Stimulated activated naive CD8-positive, alpha-beta T cell treated with anti-CD3 and anti-CD28 coated beads, Interleukin-15, Interleukin-2, amounts not matched to agents 100 U/mL and 50 U/mL, for 24 hours (primary cell): ENCODE measurements around the gene DYSF.
A peak's percentile ranks its signal among the peaks of the same experiment; 100 is the strongest.

Experiments used
- ATAC-seq: fragments of 150-1000 bp; cut with Tn5 transposase; one replicate; pipeline ENCODE4 v1.10.0; 2021
- DNase-seq: peaks from one replicate; pipeline ENCODE4 v3.0.0; 2021

Gene DYSF

DNA sequence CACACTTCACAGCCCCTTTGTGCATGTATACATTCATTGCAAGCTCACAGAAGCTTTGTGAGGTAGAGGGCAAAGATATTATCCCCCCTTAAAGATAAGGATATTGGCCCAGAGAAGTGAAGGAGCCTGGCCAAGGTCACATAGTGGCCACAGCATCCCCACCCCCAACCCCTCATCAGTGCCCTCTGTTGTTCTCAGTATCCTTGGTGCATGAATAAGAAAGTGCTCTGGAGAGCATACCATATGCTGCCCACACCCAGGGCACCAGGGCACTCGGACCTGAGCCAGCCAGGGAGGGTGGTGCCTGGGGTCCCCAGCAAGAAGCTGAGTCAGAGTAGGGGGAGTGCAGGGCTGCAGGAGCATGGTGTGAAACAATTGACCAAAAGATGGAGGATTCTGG is 3.3 kb downstream of the DYSF start:
- ATAC-seq (no peak), DNase-seq (no peak)

DNA sequence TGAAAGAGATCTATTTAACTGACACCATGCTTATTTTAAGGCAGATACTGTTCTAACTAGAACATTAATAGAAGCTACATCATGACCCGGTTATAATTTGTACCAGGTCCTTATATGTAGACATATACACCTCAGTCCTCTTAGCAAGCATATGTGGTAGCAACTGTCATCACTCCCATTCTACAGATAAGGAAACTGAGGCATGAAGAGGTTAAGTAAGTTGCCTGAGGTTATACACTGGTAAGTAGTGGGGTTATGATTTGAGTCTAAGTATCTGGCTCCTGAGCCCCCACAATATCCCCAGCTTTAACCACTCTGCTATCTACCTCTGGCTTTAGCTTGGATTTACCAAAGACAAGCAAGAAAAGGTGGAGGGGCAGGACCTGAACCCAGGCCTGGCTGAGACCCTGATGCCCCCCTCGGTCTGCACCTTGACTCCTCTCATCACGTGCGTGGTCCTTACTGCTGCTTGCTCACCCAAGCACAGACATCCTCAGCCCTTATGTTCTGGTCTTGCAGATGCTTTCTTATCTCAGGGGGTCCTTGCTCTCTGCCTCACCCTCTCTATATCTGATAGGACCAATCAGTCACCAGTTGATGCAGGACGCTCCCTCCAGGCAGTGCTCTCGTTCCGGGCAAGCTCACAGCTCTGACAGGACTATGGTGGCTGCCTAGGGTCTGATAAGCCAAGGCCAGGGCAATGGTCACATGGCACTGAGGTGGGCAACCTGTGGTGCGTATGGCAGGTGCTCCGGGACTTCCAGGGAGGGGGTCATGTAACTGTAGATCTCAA is 4.0 kb downstream of the DYSF start:
- DNase-seq (no peak), ATAC-seq (no peak)

DNA sequence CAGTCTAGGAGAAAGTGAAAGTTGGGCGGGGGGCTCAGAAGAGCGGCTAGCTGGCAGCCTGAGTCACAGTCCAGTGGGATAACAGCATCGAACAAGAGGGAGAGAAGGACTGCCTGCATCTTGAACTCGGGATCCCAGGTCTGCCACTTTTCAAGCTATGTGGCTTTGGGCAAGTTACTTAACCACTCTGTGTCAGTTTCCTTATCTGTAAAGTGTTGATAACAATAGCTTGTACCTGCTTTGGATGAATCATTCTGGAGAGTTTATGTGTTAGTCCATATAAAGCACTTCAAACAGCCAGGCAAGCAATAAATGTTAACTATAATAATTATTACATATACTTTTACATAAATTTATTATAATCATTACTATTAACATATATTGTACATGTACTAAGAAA is 4.6 kb downstream of the DYSF start:
- DNase-seq (no peak), ATAC-seq (no peak)

DNA sequence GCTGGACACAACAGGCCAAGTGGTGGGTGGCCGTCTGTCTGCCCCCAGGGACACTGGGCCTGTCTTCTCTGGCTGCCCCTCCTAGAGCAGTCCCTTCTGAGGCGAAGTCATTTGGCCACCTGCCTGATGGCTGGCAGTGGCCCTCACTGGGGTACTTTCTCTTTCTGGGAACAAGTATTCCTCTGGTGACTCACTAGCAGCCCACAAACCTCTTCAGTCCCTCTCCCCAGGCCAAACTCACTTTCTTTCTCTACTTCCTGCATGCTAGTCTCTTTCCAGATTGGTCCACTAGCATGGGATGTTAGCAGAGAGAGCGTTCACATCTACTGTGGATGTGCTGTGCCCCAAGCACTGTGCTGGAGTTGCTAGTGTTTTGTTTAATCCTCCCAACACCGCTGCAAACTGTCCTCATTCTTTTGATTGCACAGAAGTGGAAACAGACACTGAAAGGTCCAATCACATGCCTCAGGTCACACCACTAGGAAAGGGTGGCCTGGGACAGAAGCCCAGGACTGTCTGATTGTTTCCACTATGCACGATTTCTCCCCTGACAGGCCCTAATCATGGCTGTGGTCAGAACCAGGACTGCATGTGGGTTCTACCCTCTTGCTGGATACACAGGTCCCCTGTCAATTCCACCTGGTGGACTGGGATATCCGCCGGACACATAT is 5.2 kb downstream of the DYSF start:
- DNase-seq (no peak), ATAC-seq (no peak)

DNA sequence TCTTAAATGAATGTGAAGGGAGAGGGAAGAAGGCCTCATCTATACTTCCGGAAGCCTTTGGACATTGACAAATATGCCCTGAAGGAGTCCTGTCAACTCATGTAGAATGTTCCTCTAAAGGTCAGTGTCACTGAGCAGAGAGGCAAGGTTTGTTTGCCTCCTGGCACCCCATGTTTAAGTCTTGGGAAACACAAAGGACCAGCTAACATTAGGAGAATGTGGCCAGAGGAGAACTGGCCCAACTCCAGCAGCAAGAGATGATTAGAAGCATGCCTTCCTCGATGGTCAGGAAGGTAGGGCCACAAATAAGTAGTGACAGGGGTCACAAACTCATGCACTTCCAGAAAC is 5.7 kb downstream of the DYSF start:
- no peak for ATAC-seq
- no peak for DNase-seq

DNA sequence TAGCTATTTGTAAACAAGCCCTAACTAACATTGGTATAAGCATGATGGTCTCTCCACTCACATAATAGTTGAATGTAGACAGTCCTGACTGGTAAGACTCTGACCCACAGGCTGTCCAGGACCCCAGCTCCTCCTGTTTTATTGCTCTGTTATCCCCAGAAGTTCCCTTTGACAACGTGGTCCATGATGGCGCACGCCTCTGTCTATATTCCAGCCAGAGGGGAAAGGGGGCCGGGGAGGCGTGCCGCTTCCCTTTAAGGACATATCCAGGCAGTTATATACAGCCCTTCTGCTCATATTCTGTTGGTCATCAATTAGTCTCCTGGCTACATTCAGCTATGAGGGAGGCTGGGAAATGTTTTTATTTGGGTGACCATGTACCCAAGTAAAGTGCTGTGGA is 6.7 kb downstream of the DYSF start:
- no peak for ATAC-seq
- no peak for DNase-seq

DNA sequence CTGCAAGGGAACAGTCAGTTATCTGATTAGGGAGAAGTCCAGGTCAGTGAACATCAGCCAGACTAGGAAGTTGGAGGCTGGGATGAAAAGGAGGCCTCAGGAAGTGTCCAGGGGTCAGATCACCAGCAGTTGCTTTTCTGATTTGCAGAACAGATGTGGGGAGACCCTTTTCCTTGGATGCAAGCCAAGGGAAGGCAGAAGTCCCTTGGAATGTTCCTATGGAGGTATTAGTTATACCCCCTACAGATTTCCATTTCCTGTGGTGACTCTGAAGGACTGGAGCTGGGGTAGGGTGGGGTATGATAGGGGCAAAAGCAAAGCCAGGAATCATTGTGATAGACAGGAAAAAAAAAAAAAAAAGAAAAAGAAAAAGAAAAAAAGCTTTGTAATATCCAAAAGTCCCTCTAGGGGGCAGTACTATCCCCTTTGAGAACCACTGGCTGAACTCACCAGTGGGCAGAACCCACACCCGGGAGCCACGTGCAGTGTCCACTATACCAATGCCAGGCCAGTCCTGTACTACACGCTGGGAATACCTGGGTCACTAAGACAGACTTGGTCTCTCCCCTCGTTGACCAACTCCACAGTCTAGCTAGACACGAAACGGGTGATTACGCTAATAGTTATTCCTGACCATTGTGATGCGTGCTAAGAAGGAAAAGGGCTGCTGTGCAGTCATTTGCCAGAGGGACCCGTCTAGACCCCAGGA is 7.4 kb downstream of the DYSF start:
- ATAC-seq: no peak
- no peak for DNase-seq

DNA sequence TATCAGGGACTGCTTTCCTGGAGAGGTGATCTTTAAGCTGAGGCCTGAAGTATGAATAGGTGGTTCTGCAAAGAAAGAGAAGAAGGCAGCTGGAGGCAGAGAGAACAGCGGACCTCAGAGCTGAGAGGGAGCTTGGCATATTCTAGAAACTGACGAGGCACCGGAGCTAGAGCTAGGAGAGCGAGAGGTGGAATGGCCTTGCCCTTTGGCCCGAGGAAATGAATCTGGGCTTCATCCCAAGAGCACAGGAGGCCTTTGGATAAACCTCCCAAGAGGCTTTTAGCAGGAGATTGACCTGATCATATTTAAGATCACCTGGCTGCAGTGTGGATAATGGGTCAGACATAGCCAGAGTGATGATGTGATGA is 7.9 kb downstream of the DYSF start:
- ATAC-seq (no peak), DNase-seq (no peak)

DNA sequence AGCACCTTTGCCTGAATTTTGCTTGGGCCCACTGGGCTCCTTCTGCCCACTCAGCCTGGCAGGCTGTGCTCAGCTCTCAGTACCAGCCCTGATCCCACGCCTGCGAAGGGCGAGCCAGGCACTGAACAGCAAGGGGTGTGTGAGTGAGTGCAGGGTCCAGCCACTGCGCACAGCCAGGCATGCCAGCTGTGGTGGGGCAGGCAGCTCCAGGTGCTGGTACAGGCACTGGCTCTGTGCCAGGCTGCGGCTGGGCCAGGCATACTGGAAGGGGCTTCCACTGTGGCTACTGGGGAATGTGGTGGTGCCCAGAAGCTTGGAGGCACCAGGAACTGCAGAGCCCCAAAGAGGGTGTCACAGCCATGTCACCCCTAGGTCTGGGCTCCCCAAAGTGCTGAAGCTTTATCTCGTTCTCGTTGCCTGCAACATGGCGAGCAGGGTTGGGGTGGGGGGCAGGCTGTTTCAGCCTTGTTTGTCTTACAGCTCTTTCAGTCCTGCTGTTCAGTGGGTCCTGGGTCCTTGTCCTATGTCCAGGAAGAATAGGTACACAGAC is 8.8 kb downstream of the DYSF start:
- DNase-seq (no peak), ATAC-seq (no peak)

DNA sequence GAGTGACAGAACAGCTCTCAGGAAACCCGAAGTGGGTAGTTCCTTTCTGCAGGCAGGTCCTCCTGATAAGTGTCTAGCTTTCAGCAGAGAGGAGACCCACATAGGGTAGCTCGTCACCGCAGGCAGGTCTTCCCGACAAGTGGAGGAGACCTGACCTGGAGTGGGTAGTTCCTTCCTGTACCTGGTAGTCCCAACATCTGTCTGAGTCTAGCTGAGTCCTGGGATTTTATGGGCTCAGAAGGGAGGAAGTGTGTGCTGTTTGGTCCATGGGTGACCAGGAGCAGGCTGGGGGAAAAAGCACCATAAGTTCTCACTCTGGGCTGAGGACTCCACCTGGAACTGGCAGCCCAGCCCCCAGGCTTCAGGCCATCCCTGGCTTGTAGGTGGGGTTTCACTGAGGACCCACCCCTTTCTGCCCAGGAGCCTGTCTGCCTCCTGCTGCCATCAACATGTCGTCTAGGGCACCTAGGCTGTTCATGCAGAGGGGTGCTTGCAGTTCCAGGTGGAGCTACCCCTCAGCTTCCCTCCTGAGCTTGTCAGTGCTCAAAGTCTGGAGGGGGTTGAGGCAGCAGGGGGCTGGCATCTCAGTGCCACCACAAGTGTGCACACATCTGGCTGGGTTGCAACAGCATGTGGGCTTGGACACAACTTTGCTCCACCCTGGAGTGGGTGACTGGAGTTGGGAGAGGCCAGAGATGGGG is 9.4 kb downstream of the DYSF start:
- ATAC-seq (no peak), DNase-seq (no peak)

DNA sequence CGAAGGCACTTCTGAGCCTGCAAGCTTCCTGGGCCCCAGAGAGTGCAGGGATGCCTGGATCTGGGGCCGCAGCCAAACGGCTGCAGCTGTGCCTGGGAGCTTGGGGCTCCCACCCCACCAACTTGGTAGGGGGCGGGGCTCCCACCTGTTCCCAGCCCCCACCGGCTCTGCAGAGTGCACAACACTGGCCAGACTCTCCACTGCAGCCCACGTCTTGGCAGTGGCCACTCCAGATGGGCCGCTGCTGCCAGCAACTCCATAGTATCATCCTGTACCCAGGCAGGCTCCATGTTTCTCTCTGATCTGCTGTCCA is 9.9 kb downstream of the DYSF start:
- ATAC-seq (no peak), DNase-seq (no peak)

DNA sequence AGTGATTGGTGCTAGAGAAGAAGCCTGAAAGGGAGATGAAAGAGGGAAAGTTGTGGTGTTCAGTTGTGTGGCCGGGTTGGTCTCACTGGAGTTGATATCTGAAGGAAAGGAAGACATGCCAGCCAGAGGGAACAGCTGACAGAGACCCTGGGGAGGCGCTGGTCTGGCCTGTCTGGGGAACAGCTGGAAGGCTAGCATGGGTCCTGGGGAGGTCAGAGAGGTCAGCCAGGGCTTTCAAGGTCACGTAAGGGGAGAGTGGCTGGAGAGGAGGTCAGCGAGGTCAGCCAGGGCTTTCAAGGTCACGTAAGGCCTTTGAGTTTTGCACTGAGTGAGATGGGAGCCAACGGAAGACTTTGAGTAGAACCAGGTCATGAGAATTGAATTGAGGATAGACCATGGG is 11.0 kb downstream of the DYSF start:
- DNase-seq: no peak
- ATAC-seq: no peak

DNA sequence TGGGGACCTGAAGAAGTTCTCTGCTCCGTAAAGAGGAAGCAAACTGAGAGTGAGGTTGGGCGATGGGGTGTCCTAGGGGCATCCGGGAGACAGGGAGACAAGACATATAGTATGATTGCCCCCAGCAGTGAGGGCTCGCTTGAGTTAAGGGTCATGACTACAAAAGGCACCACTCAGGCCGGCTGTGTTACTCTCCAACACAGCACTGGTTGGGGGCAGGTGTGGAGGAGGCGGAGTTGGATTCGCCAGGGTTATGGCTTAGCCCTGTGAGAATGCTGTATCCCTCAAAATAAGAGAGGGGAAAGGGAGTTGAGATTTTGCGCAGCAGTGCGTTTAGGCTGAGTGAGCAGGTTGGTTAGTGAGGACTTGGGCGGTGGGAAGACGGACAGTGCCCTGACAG is 12.0 kb downstream of the DYSF start:
- no peak for DNase-seq
- ATAC-seq: no peak

DNA sequence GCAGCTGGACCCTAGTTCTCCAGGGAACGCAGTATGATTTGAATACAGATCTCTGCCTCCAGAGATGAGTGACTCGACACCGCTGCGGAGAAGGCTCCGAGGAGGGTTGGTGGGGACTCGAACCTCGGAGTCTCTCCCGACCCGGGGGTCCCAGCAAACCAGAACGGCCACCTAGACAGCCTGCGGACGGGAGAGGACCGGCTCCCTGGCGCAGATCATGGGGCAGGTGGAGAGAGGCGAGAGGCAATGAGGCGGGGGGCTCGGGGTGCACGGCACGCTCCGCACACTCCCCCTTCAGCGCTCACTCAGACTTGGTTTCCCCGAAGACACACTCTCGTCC is 12.6 kb downstream of the DYSF start:
- ATAC-seq (no peak), DNase-seq (no peak)

DNA sequence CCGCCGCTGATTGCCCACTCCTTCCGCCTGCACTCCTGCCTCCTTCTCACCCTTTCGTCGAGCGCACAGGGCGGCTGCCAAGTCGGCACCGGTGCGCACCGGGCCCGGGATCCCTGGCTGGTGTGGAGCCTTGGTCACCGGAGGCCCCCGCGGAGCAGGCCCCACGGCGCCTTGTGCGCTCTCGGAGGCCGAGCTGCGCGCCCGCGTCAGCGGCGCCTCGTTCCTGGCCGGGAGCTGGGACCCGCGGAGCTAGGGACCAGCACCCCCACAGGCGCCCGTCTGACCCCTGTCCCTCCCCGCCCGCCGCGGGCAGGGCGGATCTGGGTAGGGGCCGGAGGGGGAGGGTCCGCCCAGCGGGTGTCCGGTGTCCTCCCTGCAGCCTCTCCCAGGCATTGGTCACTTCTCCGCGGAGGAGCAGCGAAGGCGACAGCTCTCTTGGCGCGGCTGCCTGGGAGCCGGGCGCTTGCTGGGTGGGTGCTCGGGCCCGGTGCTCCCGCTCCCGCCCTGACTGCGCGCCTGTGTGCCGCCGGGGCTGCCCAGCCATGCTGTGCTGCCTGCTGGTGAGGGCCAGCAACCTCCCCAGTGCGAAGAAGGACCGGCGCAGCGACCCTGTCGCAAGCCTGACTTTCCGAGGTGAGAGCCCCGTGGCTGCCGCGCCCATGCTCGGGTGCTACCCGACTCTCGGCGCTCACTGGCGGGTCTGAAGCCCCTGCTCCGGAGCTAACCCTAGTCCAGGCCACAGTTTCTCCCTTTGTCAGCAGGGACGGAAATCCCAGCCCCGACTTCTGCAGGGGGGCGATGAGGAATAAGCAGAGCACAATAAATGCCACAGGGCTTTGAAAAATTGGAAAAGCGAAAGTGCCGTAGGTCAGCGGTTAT is 13.2 kb downstream of the DYSF start:
- peak; percentile 36 for ATAC-seq
- DNase-seq: peak; percentile 16

DNA sequence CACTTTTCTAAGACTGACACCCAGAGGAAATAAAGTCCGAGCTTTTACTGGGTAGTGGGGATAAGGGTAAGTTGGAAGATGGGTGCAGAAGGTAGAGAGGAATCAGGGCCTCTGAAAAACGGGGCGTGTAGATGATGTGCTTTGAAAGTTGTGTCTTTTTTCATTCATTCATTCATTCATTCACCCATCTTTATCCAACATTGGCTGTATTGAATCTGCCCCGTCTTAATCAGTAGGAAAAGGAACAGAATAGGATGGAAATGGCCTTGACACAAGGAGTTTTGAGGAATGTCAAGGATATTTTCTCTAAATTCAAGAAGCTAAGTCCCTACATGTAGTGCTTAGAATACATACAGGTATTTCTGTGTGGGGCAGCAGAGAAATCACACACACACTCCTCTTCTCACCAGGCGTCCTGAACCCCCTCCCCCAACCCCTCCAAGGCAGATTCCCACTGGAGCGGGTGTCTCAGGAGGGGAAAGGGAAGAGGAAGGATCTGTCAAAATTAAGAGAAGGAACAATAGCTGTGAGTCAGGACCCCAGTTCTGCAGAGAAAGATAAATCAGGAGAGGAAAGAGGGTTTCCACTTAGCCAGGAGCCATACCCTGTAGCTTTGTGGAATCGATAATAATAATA is 13.9 kb downstream of the DYSF start:
- ATAC-seq: no peak
- DNase-seq: no peak

DNA sequence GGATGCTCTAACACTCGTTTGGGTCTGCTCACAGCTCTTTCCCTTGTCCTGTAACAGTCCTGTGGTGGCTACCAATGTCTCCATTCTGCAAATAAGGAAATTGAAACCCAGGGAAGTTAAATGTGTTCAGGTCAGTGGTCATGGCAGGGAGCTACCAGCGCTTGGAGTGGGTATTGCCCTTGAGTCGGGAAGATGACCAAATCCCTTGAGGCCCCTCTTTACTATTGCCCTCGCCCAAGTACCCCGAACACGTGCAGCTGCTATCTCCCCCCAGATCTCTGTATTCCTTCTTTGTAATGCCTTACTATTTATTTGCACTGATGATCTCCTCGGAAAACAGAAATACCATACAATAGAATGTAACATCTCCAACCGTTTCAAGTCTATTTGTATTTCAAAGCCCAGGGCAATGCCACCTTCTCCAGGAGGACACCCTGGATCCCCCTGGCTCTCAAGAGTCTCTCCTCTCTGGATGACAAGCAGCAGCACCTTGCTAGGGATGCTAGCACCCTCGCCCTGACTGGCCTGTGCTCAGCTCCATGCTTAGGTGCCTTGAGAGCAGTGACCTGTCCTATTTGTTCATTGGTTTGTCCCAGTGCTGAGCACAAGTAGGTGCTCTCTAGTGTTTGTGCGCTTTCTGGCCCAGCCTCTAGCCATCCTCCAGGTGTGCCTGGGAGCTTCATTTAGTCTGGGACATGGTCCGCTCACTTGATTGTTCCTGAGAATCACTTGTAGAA is 15.1 kb downstream of the DYSF start:
- no peak for ATAC-seq
- DNase-seq: no peak

DNA sequence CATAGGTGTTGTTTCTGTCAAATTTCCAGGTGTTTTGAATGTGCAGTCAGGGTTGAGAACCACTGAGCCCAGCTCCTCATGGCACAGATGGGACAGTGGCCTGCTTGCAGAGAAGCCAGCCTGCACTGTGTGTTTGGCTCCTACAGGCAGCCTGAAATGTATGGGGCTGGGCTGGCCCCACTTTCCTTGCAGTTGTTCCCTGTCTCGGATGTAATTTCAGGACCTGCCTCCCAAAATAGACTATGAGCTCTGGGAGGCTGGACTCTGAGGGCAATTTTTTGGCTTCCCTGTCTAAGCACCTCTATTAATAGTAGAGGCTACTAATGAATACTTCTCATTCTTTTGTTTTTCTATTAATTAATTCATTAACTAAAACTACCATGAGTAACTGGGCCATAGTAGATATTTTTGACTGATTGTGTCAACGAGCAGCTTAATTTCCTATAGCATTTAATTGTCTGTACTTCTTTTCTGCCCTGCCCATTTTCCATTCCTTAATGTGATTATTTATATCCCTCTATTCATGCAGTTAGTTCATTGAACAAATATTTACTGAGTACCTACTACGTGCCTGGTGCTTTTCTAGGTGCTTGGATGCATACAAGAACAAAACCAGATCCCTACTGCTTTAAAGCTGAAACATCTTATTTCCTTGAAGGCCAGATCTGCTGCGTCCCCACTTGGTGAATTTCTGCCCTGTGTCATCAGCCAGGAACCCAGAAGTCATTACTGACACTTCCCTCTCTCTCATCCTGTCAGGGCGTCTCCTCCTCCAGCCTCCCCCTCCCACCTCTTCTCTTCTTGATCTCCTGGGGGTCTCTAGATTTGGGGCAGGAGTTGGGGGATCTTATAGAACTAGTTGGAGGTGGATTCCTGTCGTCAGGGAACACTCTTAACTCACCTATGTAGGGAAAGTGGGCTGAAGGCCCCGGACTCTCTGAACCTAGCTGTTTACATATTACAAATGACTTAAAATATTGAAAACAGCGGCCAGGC is 16.3 kb downstream of the DYSF start:
- ATAC-seq (no peak), DNase-seq (no peak)

DNA sequence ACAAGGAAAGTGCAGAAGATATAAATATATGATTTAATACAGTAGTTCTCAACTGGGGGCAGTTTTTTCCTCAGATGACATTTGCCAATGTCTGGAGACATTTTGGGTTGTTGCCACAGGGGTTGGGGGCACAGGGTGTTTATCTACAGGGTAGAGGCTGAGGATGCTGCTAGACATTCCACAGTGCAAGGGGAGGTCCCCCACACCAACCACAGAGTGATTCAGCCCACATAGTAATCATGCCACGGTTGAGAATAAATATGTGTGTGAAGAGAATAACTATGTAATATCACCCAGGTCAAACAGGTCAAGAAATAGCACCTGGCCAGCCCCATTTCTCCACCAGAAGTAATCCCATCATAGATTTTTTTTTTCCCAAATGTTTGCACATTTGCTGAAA is 17.9 kb downstream of the DYSF start:
- ATAC-seq: peak; percentile 59
- DNase-seq: no peak

DNA sequence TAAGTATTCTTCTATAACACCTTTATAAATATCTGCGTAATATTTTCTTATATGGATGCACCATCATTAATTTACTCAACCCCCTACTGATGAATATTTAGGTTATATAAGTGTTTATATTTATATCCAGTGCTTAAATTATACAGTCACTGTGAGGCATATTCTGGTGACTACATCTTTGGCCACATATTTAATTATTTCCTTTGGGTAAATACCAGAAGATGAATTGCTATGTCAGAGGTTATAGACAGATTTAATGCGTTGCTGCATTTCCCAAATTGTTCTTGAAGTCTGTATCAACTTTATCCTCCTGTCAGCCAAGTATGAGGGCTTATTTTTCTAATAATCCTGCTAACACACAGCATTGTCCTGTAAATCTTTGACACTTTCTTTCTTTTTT is 18.7 kb downstream of the DYSF start:
- ATAC-seq (no peak), DNase-seq (no peak)
